Common myeloid progenitor, CD34-positive (primary cell): ENCODE data around the gene SEMA6A.

ENCODE experiments used
- CTCF ChIA-PET: fragments of 350-600 bp; sonication (Branson Sonifier 250); formaldehyde crosslinking; loops from one replicate; lab custom pipeline; 2021; ENCODE audit warnings: antibody characterized with exemption; lab: Charles Lee
- POLR2A ChIA-PET: fragments of 350-600 bp; sonication (Branson Sonifier 250); formaldehyde crosslinking; loops from one replicate; lab custom pipeline; 2021; ENCODE audit warnings: antibody characterized with exemption; lab: Charles Lee
- DNase-seq, 3 donors: peaks; one replicate each; pipeline versions ENCODE4 v3.0.0 to v3.0.0-alpha.2; 2013
- H3K27ac ChIP-seq, 2 experiments: 1 replicate in 1 of 2; 2 replicates in 1 of 2; pipeline ENCODE4 v1.7.0; 2013; ENCODE audit warnings: inconsistent platforms in 2 of 2, low read length in 2 of 2, mild to moderate bottlenecking in 2 of 2, low read depth in 1 of 2, moderate library complexity in 1 of 2; ENCODE audit not compliant: severe bottlenecking in 2 of 2, insufficient read depth in 1 of 2, poor library complexity in 1 of 2
- H3K27me3 ChIP-seq, 5 experiments: replicated peaks in 2 of 5; 1 replicate in 3 of 5; 2 replicates in 2 of 5; pipeline versions ENCODE4 v1.6.1 to v1.7.0; 2013; ENCODE audit warnings: low read length in 4 of 5, mild to moderate bottlenecking in 2 of 5, moderate library complexity in 2 of 5, inconsistent platforms in 1 of 5; ENCODE audit not compliant: insufficient read depth in 5 of 5, control insufficient read depth in 4 of 5
- H3K36me3 ChIP-seq, 4 experiments: 1 replicate in 2 of 4; 2 replicates in 2 of 4; pipeline versions ENCODE4 v1.6.1 to v1.7.0; 2013; ENCODE audit warnings: low read length in 3 of 4, control low read depth in 1 of 4, mild to moderate bottlenecking in 1 of 4; ENCODE audit not compliant: control insufficient read depth in 4 of 4, insufficient read depth in 4 of 4
- H3K4me1 ChIP-seq, 4 experiments: 1 replicate in 3 of 4; 2 replicates in 1 of 4; pipeline versions ENCODE4 v1.6.1 to v1.7.1; 2013; ENCODE audit warnings: low read length in 3 of 4, mild to moderate bottlenecking in 3 of 4, control low read depth in 1 of 4, inconsistent platforms in 1 of 4, moderate library complexity in 1 of 4; ENCODE audit not compliant: control insufficient read depth in 4 of 4, insufficient read depth in 4 of 4; ENCODE audit errors: control extremely low read depth in 1 of 4
- H3K4me3 ChIP-seq, 7 experiments: 1 replicate in 4 of 7; 2 replicates in 3 of 7; pipeline versions ENCODE4 v1.5.1 to v1.7.0; 2013; ENCODE audit warnings: mild to moderate bottlenecking in 7 of 7, low read length in 6 of 7, moderate library complexity in 6 of 7, inconsistent platforms in 2 of 7, low read depth in 2 of 7, control low read depth in 1 of 7; ENCODE audit not compliant: insufficient read depth in 4 of 7, control insufficient read depth in 1 of 7; ENCODE audit errors: extremely low read depth in 1 of 7
- H3K9me3 ChIP-seq, 5 experiments: 1 replicate in 4 of 5; 2 replicates in 1 of 5; pipeline versions ENCODE4 v1.6.1 to v1.7.1; 2013; ENCODE audit warnings: low read length in 4 of 5, mild to moderate bottlenecking in 2 of 5, inconsistent platforms in 1 of 5, low read depth in 1 of 5, moderate library complexity in 1 of 5; ENCODE audit not compliant: control insufficient read depth in 4 of 5, insufficient read depth in 2 of 5; ENCODE audit errors: control extremely low read depth in 1 of 5
- WGBS: methylation state at CpG from one replicate; pipeline ENCODE4 v1.1.5; 2013; ENCODE audit not compliant: insufficient coverage; 5-methylcytosine and 5-hydroxymethylcytosine counted together

Gene SEMA6A

DNA sequence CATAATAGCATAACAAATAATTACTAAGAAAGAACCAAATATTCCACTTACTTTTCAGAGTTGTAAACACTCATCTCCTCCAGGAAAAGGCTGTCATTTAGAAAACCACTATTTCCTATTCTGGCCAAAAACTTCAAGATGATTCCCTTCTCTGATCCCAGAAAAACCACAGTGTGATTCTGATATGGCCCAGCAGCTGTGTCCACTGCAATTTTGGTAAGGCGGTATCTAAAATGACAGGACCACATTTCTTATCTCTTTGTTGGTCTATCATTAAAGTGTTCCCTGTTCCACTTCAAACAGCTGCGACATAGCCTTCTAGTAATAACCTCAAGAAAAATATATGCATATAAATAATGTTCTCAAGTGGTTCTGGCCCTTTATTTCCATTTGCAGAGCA lies 96.1 kb downstream of the SEMA6A start:
- Histone ChIP-seq H3K4me3 (peak overlapping the region in 1 of 7 experiments; percentile 12), H3K4me1 (peaks cover 0 to 26% (median 12%) of the 10 kb centered on the region in 4 experiments), H3K36me3 (no peaks in the 10 kb centered on the region), H3K27ac (no peak overlapping the region), H3K9me3 (peaks cover 4 to 22% (median 12%) of the 10 kb centered on the region in 5 experiments), H3K27me3 (peaks cover 0 to 22% (median 4%) of the 10 kb centered on the region in 5 experiments)
- whole genome bisulfite sequencing: 0% methylated on average over 1 of the region's 2 CpGs
- DNase-seq: peak; percentile 45 to 81 (median 67)
- ChIA-PET POLR2A (no interaction called here), CTCF (interaction anchor here (0.9 to 2.0 kb wide), 2 partner anchors 9 to 105 kb away, joined by 3 to 7 read pairs; no protein-coding TSS in a partner anchor)

DNA sequence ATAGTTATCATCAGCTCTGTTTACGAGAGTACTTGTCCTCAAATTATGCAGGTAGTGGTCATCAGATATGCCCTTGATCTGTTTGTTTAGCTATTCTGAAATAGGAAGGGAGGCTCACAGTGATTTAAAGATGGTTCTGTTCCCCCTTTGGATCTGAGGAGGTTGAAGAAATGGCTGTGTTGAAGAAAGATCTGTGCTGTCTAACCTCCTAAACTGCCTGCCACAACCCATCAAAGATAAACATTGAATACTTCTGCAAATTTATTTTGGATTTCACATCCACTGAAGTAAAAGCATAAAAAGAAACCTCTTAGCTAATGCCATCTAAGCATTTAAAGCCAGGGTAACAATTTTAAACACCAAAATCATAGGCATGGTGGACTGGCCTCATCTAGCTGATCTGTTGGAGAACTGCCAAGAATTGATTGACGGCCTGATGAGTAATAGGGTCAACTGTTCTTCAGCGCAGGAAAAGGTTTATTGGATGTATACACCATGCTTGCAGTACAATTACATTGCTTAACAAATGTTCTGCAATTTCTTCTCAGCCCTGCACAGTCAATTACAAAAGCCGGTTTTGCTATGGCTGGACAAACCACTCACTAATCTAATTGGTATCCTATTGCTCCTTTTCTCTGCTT lies 97.6 kb downstream of the SEMA6A start:
- POLR2A ChIA-PET: interaction anchor here (0.7 kb wide), 1 partner anchor 9 kb away, joined by 3 read pairs; no protein-coding TSS in a partner anchor

GRCh38 chr5:116475338-116475737 lies 99.3 kb downstream of the SEMA6A start:
- Histone ChIP-seq H3K4me3 (no peak overlapping the region), H3K9me3 (peaks cover 4 to 22% (median 12%) of the 10 kb centered on the region in 5 experiments), H3K27me3 (peaks cover 0 to 2% (median 0%) of the 10 kb centered on the region in 5 experiments), H3K36me3 (no peaks in the 10 kb centered on the region), H3K4me1 (peaks cover 0 to 23% (median 11%) of the 10 kb centered on the region in 4 experiments), H3K27ac (no peak overlapping the region)
- WGBS: 96% methylated on average over 4 of the region's 5 CpGs
- ChIA-PET POLR2A (interaction anchor here (0.6 kb wide), 1 partner anchor 344 kb away, joined by 3 read pairs; no protein-coding TSS in a partner anchor), CTCF (interaction anchor here (1.2 to 1.3 kb wide), 2 partner anchors 17 to 20 kb away, joined by 3 to 6 read pairs; no protein-coding TSS in a partner anchor)
- no peak for DNase-seq

More for the DNA sequence above, 97.6 kb downstream of the SEMA6A start:
- Histone ChIP-seq H3K9me3 (peaks cover 4 to 22% (median 12%) of the 10 kb centered on the region in 5 experiments), H3K27ac (no peak overlapping the region), H3K36me3 (no peaks in the 10 kb centered on the region), H3K27me3 (peaks cover 0 to 9% (median 0%) of the 10 kb centered on the region in 5 experiments), H3K4me1 (peaks cover 0 to 26% (median 12%) of the 10 kb centered on the region in 4 experiments), H3K4me3 (no peak overlapping the region)
- CTCF ChIA-PET: interaction anchor here (0.9 to 1.0 kb wide), 2 partner anchors 15 to 35 kb away, joined by 3 to 4 read pairs; no protein-coding TSS in a partner anchor
- peak in 2 of 3 donors; percentile 34 to 62 for DNase-seq
- 100% methylated on average over 3 of the region's 4 CpGs for WGBS

- 100% methylated on average over 4 of the region's 5 CpGs for WGBS
- no peaks in the 10 kb centered on the region for H3K36me3 ChIP-seq
- peaks cover 0 to 2% (median 0%) of the 10 kb centered on the region in 5 experiments for H3K27me3 ChIP-seq
- no peak overlapping the region for H3K4me3 ChIP-seq
- POLR2A ChIA-PET: no interaction called here
- H3K9me3 ChIP-seq: peaks cover 4 to 25% (median 12%) of the 10 kb centered on the region in 5 experiments
- H3K27ac ChIP-seq: no peak overlapping the region
- H3K4me1 ChIP-seq: peaks cover 2 to 10% (median 7%) of the 10 kb centered on the region in 4 experiments
- no peak for DNase-seq
- CTCF ChIA-PET: interaction anchor here (0.5 kb wide), 1 partner anchor 126 kb away, joined by 3 read pairs; no protein-coding TSS in a partner anchor
Measured at GRCh38 chr5:116473706-116474105, 100.9 kb downstream of the SEMA6A start.

GRCh38 chr5:116472274-116472673 lies 102.3 kb downstream of the SEMA6A start:
- H3K27ac ChIP-seq: no peak overlapping the region
- CTCF ChIA-PET: interaction anchor here (1.0 kb wide), 1 partner anchor 14 kb away, joined by 3 read pairs; no protein-coding TSS in a partner anchor
- H3K9me3 ChIP-seq: peaks cover 2 to 30% (median 14%) of the 10 kb centered on the region in 5 experiments
- no peak overlapping the region for H3K4me3 ChIP-seq
- no CpG with 5 or more reads among the region's 3 CpGs for WGBS
- H3K4me1 ChIP-seq: peaks cover 0 to 2% (median 0%) of the 10 kb centered on the region in 4 experiments
- POLR2A ChIA-PET: no interaction called here
- DNase-seq: no peak
- H3K27me3 ChIP-seq: peaks cover 0 to 2% (median 0%) of the 10 kb centered on the region in 5 experiments
- peaks cover 0 to 3% (median 0%) of the 10 kb centered on the region in 4 experiments for H3K36me3 ChIP-seq

DNA sequence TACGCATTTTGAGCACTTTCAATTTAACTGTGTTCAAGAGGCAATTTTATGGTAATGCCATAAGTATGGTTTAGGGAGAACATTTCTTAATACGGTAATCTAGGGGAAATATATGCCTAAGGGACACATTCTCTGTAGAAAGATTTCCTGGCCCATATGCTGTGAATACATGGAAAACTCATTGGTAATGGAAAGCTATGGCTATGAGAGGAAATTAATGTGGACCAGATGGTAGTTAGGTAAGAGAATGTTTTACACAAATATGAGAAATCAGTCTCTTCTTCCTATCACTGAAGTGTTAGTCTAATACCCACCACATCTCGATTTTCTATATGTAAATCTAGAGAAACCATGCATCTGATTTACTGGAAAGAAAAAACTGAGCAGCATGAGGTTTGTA lies 105.0 kb downstream of the SEMA6A start:
- POLR2A ChIA-PET: no interaction called here
- Histone ChIP-seq H3K27ac (no peak overlapping the region), H3K4me3 (no peak overlapping the region), H3K36me3 (peaks cover 0 to 3% (median 0%) of the 10 kb centered on the region in 4 experiments), H3K4me1 (peaks cover 0 to 2% (median 0%) of the 10 kb centered on the region in 4 experiments), H3K9me3 (peaks cover 0 to 13% (median 4%) of the 10 kb centered on the region in 5 experiments), H3K27me3 (peaks cover 0 to 2% (median 0%) of the 10 kb centered on the region in 5 experiments)
- WGBS: 81% methylated on average over 2 of the region's 3 CpGs
- no peak for DNase-seq
- CTCF ChIA-PET: interaction anchor here (1.7 kb wide), 1 partner anchor 9 kb away, joined by 7 read pairs; no protein-coding TSS in a partner anchor
